Stomach (tissue), 4 donors: ENCODE data around the gene SNW1.

Experiments used
- CTCF ChIP-seq, 7 experiments: fragments of 450-650 bp in 4 of 7; fragments of 200-600 bp in 3 of 7; sonication (generic) in 3 of 7; IDR thresholded peaks; one replicate each; pipeline ENCODE4 v1.5.1; 2016 to 2019; ENCODE audit warnings: antibody characterized with exemption in 7 of 7, control low read depth in 2 of 7, mild to moderate bottlenecking in 1 of 7
- EP300 ChIP-seq: sonication (generic); formaldehyde crosslinking; IDR thresholded peaks from one replicate; pipeline ENCODE4 v1.6.1; 2017; ENCODE audit warnings: antibody characterized with exemption
- POLR2AphosphoS5 ChIP-seq, 3 donors: sonication (generic); formaldehyde crosslinking; IDR thresholded peaks; one replicate each; pipeline ENCODE4 v1.6.1; 2016; ENCODE audit warnings: antibody characterized with exemption in 3 of 3

GRCh38 chr14:77730976-77731497, 29.9 kb downstream of the SNW1 start:
- TF ChIP-seq CTCF (IDR thresholded peaks at IDR 0.05), result no peak
- TF ChIP-seq POLR2AphosphoS5 (IDR thresholded peaks at IDR 0.05), result no peak
- no peak for TF ChIP-seq EP300
